DOHH2 (cell line): ENCODE measurements around the gene ARNT2.

ENCODE experiments used
- H3F3A ChIP-seq: fragments of 200-600 bp; sonication (generic), shearing (Covaris generic); 2 replicates; pipeline ENCODE4 v1.6.0; 2016; ENCODE audit warnings: antibody characterized with exemption, mild to moderate bottlenecking; ENCODE audit not compliant: control insufficient read depth, insufficient read depth
- H3K27ac ChIP-seq: fragments of 200-600 bp; sonication (generic); 2 replicates; pipeline ENCODE4 v1.5.1; 2014; ENCODE audit warnings: low read depth, mild to moderate bottlenecking, low read length, moderate library complexity
- H3K27me3 ChIP-seq: fragments of 200-600 bp; sonication (generic); 2 replicates; pipeline ENCODE4 v1.6.1; 2014; ENCODE audit warnings: mild to moderate bottlenecking, low read length, mixed read lengths; ENCODE audit not compliant: control insufficient read depth
- H3K36me3 ChIP-seq: fragments of 200-600 bp; sonication (generic); 2 replicates; pipeline ENCODE4 v1.6.1; 2014; ENCODE audit warnings: mild to moderate bottlenecking, low read length, moderate library complexity, mixed read lengths; ENCODE audit not compliant: control insufficient read depth
- H3K4me1 ChIP-seq: fragments of 200-600 bp; sonication (generic); 2 replicates; pipeline ENCODE4 v1.6.1; 2014; ENCODE audit warnings: mild to moderate bottlenecking, low read length, mixed read lengths; ENCODE audit not compliant: control insufficient read depth
- H3K4me2 ChIP-seq: fragments of 200-600 bp; sonication (generic); 2 replicates; pipeline ENCODE4 v1.6.0; 2014; ENCODE audit warnings: mild to moderate bottlenecking, low read length, moderate library complexity
- H3K4me3 ChIP-seq: fragments of 200-600 bp; sonication (generic); 2 replicates; pipeline ENCODE4 v1.5.1; 2014; ENCODE audit warnings: mild to moderate bottlenecking, low read length, mixed read lengths
- H3K79me2 ChIP-seq: fragments of 200-600 bp; sonication (generic); 2 replicates; pipeline ENCODE4 v1.6.1; 2014; ENCODE audit warnings: mild to moderate bottlenecking, low read length, mixed read lengths; ENCODE audit not compliant: control insufficient read depth
- H3K9me2 ChIP-seq: fragments of 200-600 bp; sonication (generic); replicated peaks from 2 replicates; pipeline ENCODE4 v1.6.1; 2014; ENCODE audit warnings: mild to moderate bottlenecking, low read length, mixed read lengths; ENCODE audit not compliant: control insufficient read depth
- H3K9me3 ChIP-seq: fragments of 200-600 bp; sonication (generic); 2 replicates; pipeline ENCODE4 v1.6.1; 2014; ENCODE audit warnings: antibody characterized with exemption, low read length, mixed read lengths; ENCODE audit not compliant: control insufficient read depth, insufficient read depth
- H4K20me1 ChIP-seq: fragments of 200-600 bp; sonication (generic); 2 replicates; pipeline ENCODE4 v1.6.0; 2014; ENCODE audit warnings: low read depth, mild to moderate bottlenecking, antibody characterized with exemption, low read length, moderate library complexity; ENCODE audit not compliant: control insufficient read depth, insufficient read depth
- EZH2phosphoT487 ChIP-seq: fragments of 200-600 bp; sonication (generic); IDR thresholded peaks from 2 replicates; pipeline ENCODE4 v1.6.1; 2017; ENCODE audit warnings: borderline replicate concordance, mild to moderate bottlenecking, antibody characterized with exemption, low read length, moderate library complexity, mixed read lengths
- TF ChIP-seq, protein P1 (sequence below): fragments of 200-600 bp; sonication (generic); IDR thresholded peaks from one replicate; pipeline ENCODE4 v1.5.1; 2014; ENCODE audit warnings: antibody characterized with exemption, mild to moderate bottlenecking, low read depth, low read length; ENCODE audit not compliant: poor library complexity, severe bottlenecking

ARNT2 gene

DNA sequence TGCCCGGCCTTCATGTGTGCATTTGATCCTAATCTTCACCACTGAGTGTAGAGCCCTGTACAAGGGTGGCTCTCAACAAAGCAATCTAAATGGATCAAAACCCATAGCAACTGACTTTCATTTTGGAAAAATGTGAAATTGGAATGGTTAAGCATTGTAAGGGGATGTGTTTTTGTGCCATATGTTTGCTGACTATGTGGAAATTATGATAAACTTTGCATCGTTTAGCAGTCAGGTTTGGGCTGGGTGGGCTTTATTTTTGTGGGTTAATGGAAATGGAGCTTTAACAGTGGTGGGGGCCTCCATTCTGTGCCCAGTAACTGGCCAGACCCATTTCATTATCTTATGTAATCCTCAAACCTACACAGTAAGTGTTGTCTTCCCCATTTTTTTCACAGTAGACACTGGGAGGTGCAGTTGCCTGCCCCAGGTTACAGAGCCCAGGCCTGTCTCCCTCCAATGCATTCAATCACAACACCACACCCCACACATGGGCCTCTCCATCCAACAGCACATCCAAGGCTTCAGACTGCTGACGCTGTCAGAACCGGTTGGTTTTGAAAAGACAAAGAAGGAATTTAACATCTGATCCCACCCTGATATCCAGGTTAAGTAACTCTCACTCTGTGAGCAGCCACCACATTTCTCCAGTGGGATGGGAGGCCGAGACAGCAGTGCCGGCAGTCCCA lies 154.6 kb downstream of the ARNT2 start:
- H3K9me2 ChIP-seq: no peaks in the 10 kb centered on the region

DNA sequence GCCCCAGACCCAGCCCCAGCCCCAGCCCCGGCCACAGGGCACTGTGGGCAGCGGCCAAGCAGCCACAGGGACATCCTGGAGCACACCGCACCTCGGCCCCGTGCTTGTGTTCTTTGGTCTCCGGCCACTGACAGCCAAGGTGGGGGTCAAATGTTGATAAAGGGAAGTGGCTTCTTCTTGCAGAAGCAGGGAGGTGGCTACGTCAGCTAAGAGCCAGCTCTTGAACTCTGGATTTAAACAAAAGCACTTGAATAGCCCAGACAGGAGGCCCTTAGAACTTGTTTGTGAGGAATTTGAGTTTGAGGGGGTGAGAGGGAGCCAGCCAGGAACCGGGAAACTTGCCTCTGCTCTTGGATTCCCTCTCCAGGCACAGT lies 155.1 kb downstream of the ARNT2 start:
- no peaks in the 10 kb centered on the region for H3K4me1 ChIP-seq
- no peaks in the 10 kb centered on the region for H3K79me2 ChIP-seq
- H3K9me2 ChIP-seq: no peaks in the 10 kb centered on the region
- TF ChIP-seq, protein P1, sequence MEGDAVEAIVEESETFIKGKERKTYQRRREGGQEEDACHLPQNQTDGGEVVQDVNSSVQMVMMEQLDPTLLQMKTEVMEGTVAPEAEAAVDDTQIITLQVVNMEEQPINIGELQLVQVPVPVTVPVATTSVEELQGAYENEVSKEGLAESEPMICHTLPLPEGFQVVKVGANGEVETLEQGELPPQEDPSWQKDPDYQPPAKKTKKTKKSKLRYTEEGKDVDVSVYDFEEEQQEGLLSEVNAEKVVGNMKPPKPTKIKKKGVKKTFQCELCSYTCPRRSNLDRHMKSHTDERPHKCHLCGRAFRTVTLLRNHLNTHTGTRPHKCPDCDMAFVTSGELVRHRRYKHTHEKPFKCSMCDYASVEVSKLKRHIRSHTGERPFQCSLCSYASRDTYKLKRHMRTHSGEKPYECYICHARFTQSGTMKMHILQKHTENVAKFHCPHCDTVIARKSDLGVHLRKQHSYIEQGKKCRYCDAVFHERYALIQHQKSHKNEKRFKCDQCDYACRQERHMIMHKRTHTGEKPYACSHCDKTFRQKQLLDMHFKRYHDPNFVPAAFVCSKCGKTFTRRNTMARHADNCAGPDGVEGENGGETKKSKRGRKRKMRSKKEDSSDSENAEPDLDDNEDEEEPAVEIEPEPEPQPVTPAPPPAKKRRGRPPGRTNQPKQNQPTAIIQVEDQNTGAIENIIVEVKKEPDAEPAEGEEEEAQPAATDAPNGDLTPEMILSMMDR: no peak
- no peak for TF ChIP-seq EZH2phosphoT487
- H4K20me1 ChIP-seq: no peaks in the 10 kb centered on the region
- H3K36me3 ChIP-seq: no peaks in the 10 kb centered on the region
- no peaks in the 10 kb centered on the region for H3F3A ChIP-seq
- no peaks in the 10 kb centered on the region for H3K27me3 ChIP-seq
- H3K4me3 ChIP-seq: no peak overlapping the region
- H3K9me3 ChIP-seq: no peaks in the 10 kb centered on the region
- no peak overlapping the region for H3K4me2 ChIP-seq
- H3K27ac ChIP-seq: no peak overlapping the region

More for the DNA sequence above, 154.6 kb downstream of the ARNT2 start:
- Histone ChIP-seq H3K4me1 (no peaks in the 10 kb centered on the region), H3K27me3 (no peaks in the 10 kb centered on the region), H3K4me2 (no peak overlapping the region), H3K36me3 (no peaks in the 10 kb centered on the region), H3K9me3 (no peaks in the 10 kb centered on the region), H3K27ac (no peak overlapping the region), H3F3A (no peaks in the 10 kb centered on the region), H3K4me3 (no peak overlapping the region), H4K20me1 (no peaks in the 10 kb centered on the region), H3K79me2 (no peaks in the 10 kb centered on the region)
- TF ChIP-seq EZH2phosphoT487: no peak
- TF ChIP-seq, protein P1: no peak

DNA sequence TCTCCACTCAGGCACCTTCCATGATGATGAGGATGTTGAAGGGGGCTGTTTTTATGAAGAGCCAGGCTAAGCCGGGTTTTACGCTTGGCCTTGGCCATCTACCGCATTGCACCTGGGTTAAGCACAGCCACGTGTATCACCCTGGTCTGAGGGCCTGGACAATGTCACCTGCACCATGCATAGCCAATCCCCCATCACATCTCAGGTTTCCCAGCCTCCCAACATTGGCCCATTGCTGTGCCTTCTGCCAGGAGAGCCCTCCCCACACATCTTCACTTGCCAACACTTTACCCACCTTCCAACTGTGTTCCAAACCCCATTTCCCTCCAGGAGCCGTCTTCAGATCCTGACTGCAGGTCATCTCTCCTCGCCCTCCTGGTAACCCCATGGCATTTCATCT lies 155.6 kb downstream of the ARNT2 start:
- TF ChIP-seq, protein P1: no peak
- TF ChIP-seq EZH2phosphoT487: no peak
- no peaks in the 10 kb centered on the region for H3K79me2 ChIP-seq
- no peak overlapping the region for H3K27ac ChIP-seq
- no peaks in the 10 kb centered on the region for H3K9me2 ChIP-seq
- H3K4me2 ChIP-seq: no peak overlapping the region
- H3F3A ChIP-seq: no peaks in the 10 kb centered on the region
- no peaks in the 10 kb centered on the region for H3K9me3 ChIP-seq
- no peaks in the 10 kb centered on the region for H3K36me3 ChIP-seq
- H3K27me3 ChIP-seq: no peaks in the 10 kb centered on the region
- no peaks in the 10 kb centered on the region for H4K20me1 ChIP-seq
- no peaks in the 10 kb centered on the region for H3K4me1 ChIP-seq
- H3K4me3 ChIP-seq: no peak overlapping the region
